IMR-90 (cell line): ENCODE results near the gene MTMR8. TPM values are rescaled to one million over a fixed set of nuclear protein-coding genes. Genes with fewer than 3 reads are reported as not detected.

Source experiments
- ATAC-seq: fragments of 200-7000 bp; cut with Tn5 transposase; 2 replicates; pipeline ENCODE4 v1.9.1; 2020; ENCODE audit warnings: low read depth, mild to moderate bottlenecking, moderate library complexity
- BruUV-seq: library from RNA; stranded (reverse); fragments of 400-500 nt; replicated peaks from 2 replicates; lab custom pipeline; 2021; lab: Mats Ljungman, UMichigan
- CTCF ChIA-PET: fragments of 300-600 bp; formaldehyde crosslinking; extraction: SDS; loops from one replicate; lab custom pipeline; 2021; ENCODE audit warnings: antibody characterized with exemption; lab: Yijun Ruan, JAX
- POLR2A ChIA-PET: fragments of 300-600 bp; sonication (Branson Sonifier 250); formaldehyde crosslinking; loops from one replicate; lab custom pipeline; 2022; ENCODE audit warnings: antibody characterized with exemption; ENCODE audit not compliant: unreplicated experiment; lab: Charles Lee
- DNase-seq: peaks from one replicate; pipeline ENCODE4 v3.0.0; 2013
- H2AFZ ChIP-seq: replicated peaks from 2 replicates; pipeline ENCODE3; 2013; ENCODE audit warnings: low read length, mild to moderate bottlenecking; ENCODE audit not compliant: poor library complexity
- H2AK5ac ChIP-seq: 2 replicates; pipeline ENCODE4 v1.6.1; 2013; ENCODE audit warnings: low read depth, low read length, inconsistent platforms
- H2AK9ac ChIP-seq: replicated peaks from 2 replicates; pipeline ENCODE3; 2013; ENCODE audit warnings: mild to moderate bottlenecking, low read depth, low read length, moderate library complexity; ENCODE audit not compliant: poor library complexity
- H2BK120ac ChIP-seq: 2 replicates; pipeline ENCODE4 v1.6.1; 2013; ENCODE audit warnings: low read depth, low read length, inconsistent platforms
- H2BK15ac ChIP-seq: 3 replicates; pipeline ENCODE4 v1.6.1; 2013; ENCODE audit warnings: low read depth, low read length, inconsistent platforms
- H2BK20ac ChIP-seq: 2 replicates; pipeline ENCODE4 v1.6.1; 2013; ENCODE audit warnings: low read depth, mild to moderate bottlenecking, inconsistent platforms, low read length, moderate library complexity
- H2BK5ac ChIP-seq: 2 replicates; pipeline ENCODE4 v1.6.1; 2013; ENCODE audit warnings: mild to moderate bottlenecking, low read depth, low read length, inconsistent platforms; ENCODE audit not compliant: poor library complexity, severe bottlenecking
- H3K14ac ChIP-seq: replicated peaks from 2 replicates; pipeline ENCODE4 v1.6.1; 2013; ENCODE audit warnings: low read depth, low read length, inconsistent platforms
- H3K18ac ChIP-seq: 2 replicates; pipeline ENCODE4 v1.6.1; 2013; ENCODE audit warnings: low read depth, low read length, control low read depth
- H3K23ac ChIP-seq: 2 replicates; pipeline ENCODE4 v1.6.1; 2013; ENCODE audit warnings: low read depth, low read length, inconsistent platforms
- H3K27ac ChIP-seq: 2 replicates; pipeline ENCODE4 v1.5.1; 2013; ENCODE audit warnings: mild to moderate bottlenecking, control low read depth, low read length; ENCODE audit not compliant: insufficient read depth
- H3K27me3 ChIP-seq: 2 replicates; pipeline ENCODE4 v1.6.1; 2013; ENCODE audit warnings: low read length; ENCODE audit not compliant: control insufficient read depth, insufficient read depth
- H3K36me3 ChIP-seq: 2 replicates; pipeline ENCODE4 v1.6.1; 2013; ENCODE audit warnings: low read length, mixed read lengths; ENCODE audit not compliant: control insufficient read depth, insufficient read depth
- H3K4ac ChIP-seq: 2 replicates; pipeline ENCODE4 v1.6.1; 2013; ENCODE audit warnings: low read depth, low read length, inconsistent platforms
- H3K4me1 ChIP-seq: 2 replicates; pipeline ENCODE4 v1.6.1; 2013; ENCODE audit warnings: low read length, mixed read lengths; ENCODE audit not compliant: control insufficient read depth, insufficient read depth
- H3K4me2 ChIP-seq: 2 replicates; pipeline ENCODE4 v1.6.1; 2013; ENCODE audit warnings: low read depth, mild to moderate bottlenecking, control low read depth, low read length, moderate library complexity
- H3K4me3 ChIP-seq: 2 replicates; pipeline ENCODE4 v1.5.1; 2013; ENCODE audit warnings: low read depth, mild to moderate bottlenecking, control low read depth, low read length, moderate library complexity; ENCODE audit not compliant: insufficient read depth
- H3K56ac ChIP-seq: 2 replicates; pipeline ENCODE4 v1.6.1; 2013; ENCODE audit warnings: low read length, inconsistent platforms; ENCODE audit not compliant: insufficient read depth; ENCODE audit errors: extremely low read depth
- H3K79me1 ChIP-seq, 2 experiments: 2 replicates each; pipeline ENCODE4 v1.6.1; 2013; ENCODE audit warnings: low read length in 2 of 2, inconsistent platforms in 1 of 2, low read depth in 1 of 2
- H3K9ac ChIP-seq: 2 replicates; pipeline ENCODE4 v1.6.1; 2013; ENCODE audit warnings: low read depth, low read length, control low read depth
- H3K9me1 ChIP-seq: 2 replicates; pipeline ENCODE4 v1.6.1; 2013; ENCODE audit warnings: low read length, inconsistent platforms; ENCODE audit not compliant: insufficient read depth
- H3K9me3 ChIP-seq: 2 replicates; pipeline ENCODE4 v1.6.1; 2013; ENCODE audit warnings: low read length; ENCODE audit not compliant: control insufficient read depth, insufficient read depth
- H4K20me1 ChIP-seq: 2 replicates; pipeline ENCODE4 v1.6.1; 2013; ENCODE audit warnings: low read length, inconsistent platforms; ENCODE audit not compliant: insufficient read depth
- H4K5ac ChIP-seq: 2 replicates; pipeline ENCODE4 v1.6.1; 2013; ENCODE audit warnings: mild to moderate bottlenecking, low read depth, low read length, control low read depth
- H4K8ac ChIP-seq, 2 experiments: 2 replicates each; pipeline ENCODE4 v1.6.1; 2013; ENCODE audit warnings: low read depth in 2 of 2, low read length in 2 of 2, control low read depth in 1 of 2, inconsistent platforms in 1 of 2
- H4K91ac ChIP-seq: 2 replicates; pipeline ENCODE4 v1.6.1; 2013; ENCODE audit warnings: low read depth, low read length, inconsistent platforms; ENCODE audit not compliant: insufficient read depth
- BHLHE40 ChIP-seq: fragments of 150-350 bp; IDR thresholded peaks from 2 replicates; pipeline ENCODE4 v1.6.1; 2016; ENCODE audit warnings: mild to moderate bottlenecking, low read depth, low read length
- CEBPB ChIP-seq: IDR thresholded peaks from 2 replicates; pipeline ENCODE4 v1.6.1; 2012; ENCODE audit warnings: low read depth, low read length, improper control_type of control experiment
- CHD1 ChIP-seq: IDR thresholded peaks from 2 replicates; pipeline ENCODE4 v1.6.1; 2012; ENCODE audit warnings: low read depth, low read length, improper control_type of control experiment
- ELK1 ChIP-seq: fragments of 150-350 bp; IDR thresholded peaks from 2 replicates; pipeline ENCODE4 v1.6.1; 2016; ENCODE audit warnings: low read depth, mild to moderate bottlenecking, low read length, moderate library complexity, borderline replicate concordance
- FOS ChIP-seq: fragments of 150-350 bp; IDR thresholded peaks from 2 replicates; pipeline ENCODE4 v1.6.1; 2016; ENCODE audit warnings: low read depth, low read length
- MAFK ChIP-seq: IDR thresholded peaks from 2 replicates; pipeline ENCODE4 v1.6.1; 2012; ENCODE audit warnings: low read depth, low read length, improper control_type of control experiment
- MAZ ChIP-seq: IDR thresholded peaks from 2 replicates; pipeline ENCODE4 v1.6.1; 2012; ENCODE audit warnings: low read depth, mild to moderate bottlenecking, low read length, improper control_type of control experiment, moderate library complexity, borderline replicate concordance
- MXI1 ChIP-seq: IDR thresholded peaks from 2 replicates; pipeline ENCODE4 v1.6.1; 2012; ENCODE audit warnings: low read depth, mild to moderate bottlenecking, low read length, moderate library complexity, borderline replicate concordance
- NFE2L2 ChIP-seq: fragments of 150-350 bp; IDR thresholded peaks from 2 replicates; pipeline ENCODE4 v1.6.1; 2016; ENCODE audit warnings: low read depth, mild to moderate bottlenecking, low read length
- POLR2A ChIP-seq: IDR thresholded peaks from 2 replicates; pipeline ENCODE4 v1.6.1; 2012; ENCODE audit warnings: mild to moderate bottlenecking, low read depth, low read length
- RAD21 ChIP-seq: IDR thresholded peaks from 2 replicates; pipeline ENCODE4 v1.6.1; 2012; ENCODE audit warnings: low read length, improper control_type of control experiment
- RCOR1 ChIP-seq: IDR thresholded peaks from 2 replicates; pipeline ENCODE4 v1.6.1; 2012; ENCODE audit warnings: mild to moderate bottlenecking, low read length, improper control_type of control experiment; ENCODE audit not compliant: insufficient replicate concordance
- RFX5 ChIP-seq: IDR thresholded peaks from 2 replicates; pipeline ENCODE4 v1.8.0; 2012; ENCODE audit warnings: low read depth, mild to moderate bottlenecking, low read length, moderate library complexity
- SMC3 ChIP-seq: fragments of 150-350 bp; IDR thresholded peaks from 2 replicates; pipeline ENCODE4 v1.6.1; 2016; ENCODE audit warnings: low read depth, mild to moderate bottlenecking, antibody characterized with exemption, low read length, moderate library complexity
- USF2 ChIP-seq: fragments of 150-350 bp; IDR thresholded peaks from 2 replicates; pipeline ENCODE4 v1.6.1; 2017; ENCODE audit warnings: mild to moderate bottlenecking, antibody characterized with exemption, low read length, low read depth
- WGBS, 2 experiments: methylation state at CpG; one replicate each; pipeline versions ENCODE4 v1.1.5 to v1.1.7; 2013; ENCODE audit warnings: missing lambda C conversion rate in 2 of 2; ENCODE audit not compliant: insufficient read length in 1 of 2; ENCODE audit errors: extremely low coverage in 2 of 2; 5-methylcytosine and 5-hydroxymethylcytosine counted together
- dilution Hi-C: fragments of 300-500 bp; cut with HindIII; formaldehyde crosslinking; loops from one replicate; pipeline ENCODE4 v1.14.3; 2018; ENCODE audit warnings: low sequenced_read_pairs; ENCODE audit not compliant: unreplicated experiment
- in situ Hi-C: fragments of 300-500 bp; cut with MboI; formaldehyde crosslinking; loops from 3 replicates; pipeline ENCODE4 v1.14.3; 2019; ENCODE audit warnings: low sequenced_read_pairs, inconsistent platforms, mixed read lengths
- intact Hi-C: fragments of 100-400 bp; cut with micrococcal nuclease; formaldehyde crosslinking; loops from 2 replicates; pipeline ENCODE4 v1.10.0; 2022
- polyA plus RNA-seq, 3 experiments: library from polyadenylated mRNA; depleted of rRNA; stranded (reverse); fragments of >200 nt; gene quantifications; 2 replicates each; pipeline ENCODE4 v1.2.3, GENCODE V29; 2012; ENCODE audit warnings: low replicate concordance in 1 of 3
- total RNA-seq: library from RNA; depleted of rRNA; stranded (reverse); fragments of >200 nt; gene quantifications from 2 replicates; pipeline ENCODE4 v1.2.3, GENCODE V29; 2012
- TF ChIP-seq, protein P1 (sequence below): conservative IDR thresholded peaks from 2 replicates; pipeline ENCODE4 v1.5.1; 2012; ENCODE audit warnings: mild to moderate bottlenecking, low read depth, low read length, improper control_type of control experiment

MTMR8 gene
- total and polyA plus RNA-seq, 2 of the 4 experiments (the other 2 are of a cell fraction): not detected

DNA sequence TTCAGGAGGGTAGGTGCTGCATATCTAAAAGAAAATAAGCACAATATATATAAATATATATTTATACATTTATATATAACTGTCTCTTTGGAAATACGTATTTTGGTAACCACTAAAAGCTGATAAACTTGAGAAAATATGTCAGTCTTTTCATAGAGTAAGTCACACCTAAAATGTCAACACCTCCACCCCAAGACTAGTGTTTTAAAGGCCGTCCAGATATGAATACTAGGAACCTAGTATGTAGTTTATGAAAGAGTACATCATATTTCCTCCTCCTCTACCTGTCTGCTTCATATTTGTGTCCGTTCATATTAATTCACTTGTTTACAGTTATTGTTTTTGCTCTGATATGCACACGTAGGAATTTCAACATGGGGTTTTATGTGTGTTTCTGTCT, 45.2 kb downstream of the MTMR8 start:
- H2BK5ac ChIP-seq: no peak overlapping the region
- no peak overlapping the region for H2AFZ ChIP-seq
- H2BK15ac ChIP-seq: no peak overlapping the region
- no peak overlapping the region for H2BK20ac ChIP-seq
- H3K9me3 ChIP-seq: no peaks in the 10 kb centered on the region
- in situ Hi-C loops (no loop called here), dilution Hi-C loops (no loop called here), intact Hi-C loops (no loop called here)
- no peak overlapping the region for H3K9ac ChIP-seq
- H3K79me1 ChIP-seq: no peaks in the 10 kb centered on the region
- CTCF ChIA-PET: no interaction called here
- no peak overlapping the region for H4K8ac ChIP-seq
- no CpG with 5 or more reads among the region's 4 CpGs for WGBS, 2 experiments
- no peak overlapping the region for H2AK9ac ChIP-seq
- no peaks in the 10 kb centered on the region for H3K36me3 ChIP-seq
- H3K4me2 ChIP-seq: no peak overlapping the region
- no peak for ATAC-seq
- no peak for TF ChIP-seq BHLHE40
- no peak for TF ChIP-seq MXI1
- TF ChIP-seq ELK1: no peak
- no peak for TF ChIP-seq NFE2L2
- TF ChIP-seq RCOR1: no peak
- TF ChIP-seq CHD1: no peak
- TF ChIP-seq, protein P1, sequence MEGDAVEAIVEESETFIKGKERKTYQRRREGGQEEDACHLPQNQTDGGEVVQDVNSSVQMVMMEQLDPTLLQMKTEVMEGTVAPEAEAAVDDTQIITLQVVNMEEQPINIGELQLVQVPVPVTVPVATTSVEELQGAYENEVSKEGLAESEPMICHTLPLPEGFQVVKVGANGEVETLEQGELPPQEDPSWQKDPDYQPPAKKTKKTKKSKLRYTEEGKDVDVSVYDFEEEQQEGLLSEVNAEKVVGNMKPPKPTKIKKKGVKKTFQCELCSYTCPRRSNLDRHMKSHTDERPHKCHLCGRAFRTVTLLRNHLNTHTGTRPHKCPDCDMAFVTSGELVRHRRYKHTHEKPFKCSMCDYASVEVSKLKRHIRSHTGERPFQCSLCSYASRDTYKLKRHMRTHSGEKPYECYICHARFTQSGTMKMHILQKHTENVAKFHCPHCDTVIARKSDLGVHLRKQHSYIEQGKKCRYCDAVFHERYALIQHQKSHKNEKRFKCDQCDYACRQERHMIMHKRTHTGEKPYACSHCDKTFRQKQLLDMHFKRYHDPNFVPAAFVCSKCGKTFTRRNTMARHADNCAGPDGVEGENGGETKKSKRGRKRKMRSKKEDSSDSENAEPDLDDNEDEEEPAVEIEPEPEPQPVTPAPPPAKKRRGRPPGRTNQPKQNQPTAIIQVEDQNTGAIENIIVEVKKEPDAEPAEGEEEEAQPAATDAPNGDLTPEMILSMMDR: no peak
- no peak for TF ChIP-seq USF2
- no peak for TF ChIP-seq RFX5
- no peak for TF ChIP-seq MAZ
- no peak for TF ChIP-seq RAD21
- TF ChIP-seq FOS: no peak
- TF ChIP-seq POLR2A: no peak
- no peak for TF ChIP-seq MAFK
- TF ChIP-seq CEBPB: no peak
- TF ChIP-seq SMC3: no peak
- H4K20me1 ChIP-seq: no peaks in the 10 kb centered on the region
- no peak overlapping the region for H3K4ac ChIP-seq
- no peak overlapping the region for H4K91ac ChIP-seq
- no peak overlapping the region for H3K27ac ChIP-seq
- no peak overlapping the region for H2BK120ac ChIP-seq
- no peaks in the 10 kb centered on the region for H3K4me1 ChIP-seq
- DNase-seq: no peak
- POLR2A ChIA-PET: no interaction called here
- no peak overlapping the region for H3K23ac ChIP-seq
- H3K14ac ChIP-seq: no peak overlapping the region
- BruUV-seq: no TSS peak
- no peak overlapping the region for H3K18ac ChIP-seq
- H4K5ac ChIP-seq: no peak overlapping the region
- H3K4me3 ChIP-seq: no peak overlapping the region
- H3K56ac ChIP-seq: no peak overlapping the region
- no peaks in the 10 kb centered on the region for H3K27me3 ChIP-seq
- H3K9me1 ChIP-seq: no peaks in the 10 kb centered on the region
- H2AK5ac ChIP-seq: no peak overlapping the region
